ENCODE data around the gene BFSP2. TPM values are rescaled to one million over a fixed set of nuclear protein-coding genes. Genes with fewer than 3 reads are reported as not detected.

Gene BFSP2
- total RNA-seq, 4 donors from 2014 or later: not detected

GRCh38 chr3:133487204-133487603, 87.3 kb downstream of the BFSP2 start:
- WGBS, 2 donors (ENCODE audit: low coverage in 1 of 2): 83% methylated on average over 1 of the region's 4 CpGs; no CpG with 5 or more reads in 1 of the 2 donors
- H3K9me3 ChIP-seq: no peaks in the 10 kb centered on the region
- no peak overlapping the region for H3K4me3 ChIP-seq
- no peaks in the 10 kb centered on the region for H3K27me3 ChIP-seq
- no peak for TF ChIP-seq POLR2A (IDR thresholded peaks at IDR 0.05)
- no peak for TF ChIP-seq EP300 (IDR thresholded peaks at IDR 0.05)
- no peak for ATAC-seq
- no peaks in the 10 kb centered on the region for H3K4me1 ChIP-seq
- H3K27ac ChIP-seq: no peak overlapping the region
- H3K36me3 ChIP-seq: no peaks in the 10 kb centered on the region

- Histone ChIP-seq H3K27me3 (no peaks in the 10 kb centered on the region), H3K4me1 (no peaks in the 10 kb centered on the region), H3K4me3 (no peak overlapping the region), H3K36me3 (no peaks in the 10 kb centered on the region), H3K9me3 (no peaks in the 10 kb centered on the region), H3K27ac (no peak overlapping the region)
- 50 to 70% methylated on average over 1 of the region's 1 CpG for WGBS, 2 donors (ENCODE audit: low coverage in 1 of 2)
- TF ChIP-seq CTCF (IDR thresholded peaks at IDR 0.05) (peak in 3 of 4 experiments; percentile 32 to 63 (median 39)), POLR2AphosphoS5 (IDR thresholded peaks at IDR 0.05) (no peak)
- ATAC-seq: no peak
These were observed 88.2 kb downstream of the BFSP2 start for GRCh38 chr3:133487920-133488540.

- 63 to 84% methylated on average over 2 to 3 of the region's 3 CpGs for WGBS, 2 donors (ENCODE audit: low coverage in 1 of 2)
- TF ChIP-seq POLR2A (IDR thresholded peaks at IDR 0.05): no peak
- no peak for TF ChIP-seq EP300 (IDR thresholded peaks at IDR 0.05)
- no peak for TF ChIP-seq POLR2AphosphoS5 (IDR thresholded peaks at IDR 0.05)
- no peak for TF ChIP-seq CTCF (IDR thresholded peaks at IDR 0.05)
- no peak for ATAC-seq
These were observed 89.0 kb downstream of the BFSP2 start for GRCh38 chr3:133488785-133489367.

GRCh38 chr3:133489466-133490085, 89.7 kb downstream of the BFSP2 start:
- Histone ChIP-seq H3K27ac (no peak overlapping the region), H3K9me3 (no peaks in the 10 kb centered on the region), H3K27me3 (no peaks in the 10 kb centered on the region), H3K4me3 (no peak overlapping the region), H3K4me1 (no peaks in the 10 kb centered on the region), H3K36me3 (no peaks in the 10 kb centered on the region)
- TF ChIP-seq POLR2A (IDR thresholded peaks at IDR 0.05) (no peak), EP300 (IDR thresholded peaks at IDR 0.05) (no peak), CTCF (IDR thresholded peaks at IDR 0.05) (no peak), POLR2AphosphoS5 (IDR thresholded peaks at IDR 0.05) (no peak)
- 40 to 77% methylated on average over 1 to 5 of the region's 5 CpGs for WGBS, 2 donors (ENCODE audit: low coverage in 1 of 2)
- no peak for ATAC-seq

More at GRCh38 chr3:133488785-133489367, 89.0 kb downstream of the BFSP2 start:
- H3K27me3 ChIP-seq: no peaks in the 10 kb centered on the region
- H3K27ac ChIP-seq: no peak overlapping the region
- no peaks in the 10 kb centered on the region for H3K4me1 ChIP-seq
- H3K9me3 ChIP-seq: no peaks in the 10 kb centered on the region
- H3K36me3 ChIP-seq: no peaks in the 10 kb centered on the region
- no peak overlapping the region for H3K4me3 ChIP-seq

GRCh38 chr3:133490468-133491351, 90.9 kb downstream of the BFSP2 start:
- H3K27ac ChIP-seq: no peak overlapping the region
- no peaks in the 10 kb centered on the region for H3K36me3 ChIP-seq
- H3K9me3 ChIP-seq: no peaks in the 10 kb centered on the region
- TF ChIP-seq POLR2A (IDR thresholded peaks at IDR 0.05) (no peak), EP300 (IDR thresholded peaks at IDR 0.05) (no peak), CTCF (IDR thresholded peaks at IDR 0.05) (no peak), POLR2AphosphoS5 (IDR thresholded peaks at IDR 0.05) (no peak)
- no peaks in the 10 kb centered on the region for H3K27me3 ChIP-seq
- H3K4me1 ChIP-seq: no peaks in the 10 kb centered on the region
- no CpG with 5 or more reads among the region's 12 CpGs for WGBS, 2 donors (ENCODE audit: low coverage in 1 of 2)
- H3K4me3 ChIP-seq: no peak overlapping the region
- peak; percentile 21 for ATAC-seq
